Measurements from ENCODE around the gene UMAD1. TPM values are rescaled to one million over a fixed set of nuclear protein-coding genes. Genes with fewer than 3 reads are reported as not detected.
A peak's percentile ranks its signal among the peaks of the same experiment; 100 is the strongest.

UMAD1 gene
- total RNA-seq, 1 donor = 13.8 TPM

DNA sequence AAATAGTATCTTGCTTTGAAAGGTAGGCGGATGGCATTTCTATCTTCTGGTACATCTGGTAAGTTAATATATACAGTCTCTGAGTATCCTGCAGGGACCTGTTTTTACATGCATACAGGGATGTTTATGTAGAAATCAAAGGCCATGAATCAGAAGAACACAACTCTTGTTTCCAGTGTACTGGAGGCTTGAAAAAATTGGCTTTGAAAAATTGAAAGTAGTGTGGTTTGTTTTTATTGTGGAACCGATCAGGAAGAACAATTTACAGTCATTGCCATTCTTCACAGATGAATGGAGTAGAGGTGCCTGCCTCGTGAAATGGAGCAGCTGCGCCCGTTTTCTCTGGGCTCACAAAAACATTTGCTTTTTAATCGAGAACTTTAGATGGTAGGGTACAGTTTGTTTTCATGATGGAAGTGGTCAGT lies 131.9 kb downstream of the UMAD1 start:
- H3K4me3 ChIP-seq (ENCODE audit: low read depth, low read length) = no peak overlapping the region
- no peak for TF ChIP-seq CTCF (IDR thresholded peaks at IDR 0.05; ENCODE audit: insufficient read depth, low read depth, low read length)
- DNase-seq (ENCODE audit: low read depth) = no peak

- no peak overlapping the region for H3K4me3 ChIP-seq (ENCODE audit: low read depth, low read length)
- no peak for TF ChIP-seq CTCF (IDR thresholded peaks at IDR 0.05; ENCODE audit: insufficient read depth, low read depth, low read length)
- DNase-seq (ENCODE audit: low read depth) = no peak
Observed at GRCh38 chr7:7773334-7774309, 133.1 kb downstream of the UMAD1 start.

DNA sequence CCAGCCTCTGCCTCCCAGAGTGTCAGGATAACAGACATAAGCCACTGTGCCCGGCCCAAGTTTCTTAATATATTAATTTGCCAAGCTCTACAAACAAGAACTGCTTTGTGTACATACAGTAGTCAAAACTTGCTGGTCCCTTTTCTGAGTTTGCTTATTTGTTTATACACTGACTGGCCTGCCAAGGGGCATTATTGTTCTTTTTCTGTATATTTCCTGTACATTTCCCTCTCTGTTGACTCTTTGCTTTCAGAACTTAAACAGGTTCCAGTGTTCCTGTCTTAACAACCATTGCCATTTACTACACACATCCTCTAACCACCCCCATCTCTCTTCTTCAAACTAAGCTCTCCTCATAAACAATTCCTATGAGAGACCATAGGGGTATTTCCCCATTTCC lies 139.3 kb downstream of the UMAD1 start:
- no peak for TF ChIP-seq CTCF (IDR thresholded peaks at IDR 0.05; ENCODE audit: insufficient read depth, low read depth, low read length)
- no peak overlapping the region for H3K4me3 ChIP-seq (ENCODE audit: low read depth, low read length)
- no peak for DNase-seq (ENCODE audit: low read depth)

DNA sequence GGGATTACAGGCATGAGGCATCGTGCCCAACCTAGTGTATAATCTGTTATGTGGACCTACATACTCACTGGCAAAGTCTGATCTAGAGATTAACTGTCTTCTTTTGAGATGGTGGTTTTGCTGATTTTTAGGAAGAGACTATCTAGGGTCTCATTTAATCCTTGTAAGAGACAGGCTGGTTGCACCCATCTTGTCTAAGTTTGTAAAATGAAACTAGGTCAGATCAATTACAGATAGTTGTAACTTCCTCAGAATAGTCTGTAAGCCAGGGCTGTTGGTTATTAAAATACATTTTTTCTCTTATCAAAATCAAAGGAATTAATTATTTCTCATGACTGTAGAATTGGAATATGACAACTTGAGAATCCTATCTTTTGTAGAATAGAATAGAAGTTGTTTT lies 142.4 kb downstream of the UMAD1 start:
- no peak for TF ChIP-seq CTCF (IDR thresholded peaks at IDR 0.05; ENCODE audit: insufficient read depth, low read depth, low read length)
- no peak overlapping the region for H3K4me3 ChIP-seq (ENCODE audit: low read depth, low read length)
- DNase-seq (ENCODE audit: low read depth) = no peak

- DNase-seq (ENCODE audit: low read depth) = no peak
- TF ChIP-seq CTCF (IDR thresholded peaks at IDR 0.05; ENCODE audit: insufficient read depth, low read depth, low read length) = no peak
- no peak overlapping the region for H3K4me3 ChIP-seq (ENCODE audit: low read depth, low read length)
Observed at GRCh38 chr7:7785344-7785973, 144.9 kb downstream of the UMAD1 start.

DNA sequence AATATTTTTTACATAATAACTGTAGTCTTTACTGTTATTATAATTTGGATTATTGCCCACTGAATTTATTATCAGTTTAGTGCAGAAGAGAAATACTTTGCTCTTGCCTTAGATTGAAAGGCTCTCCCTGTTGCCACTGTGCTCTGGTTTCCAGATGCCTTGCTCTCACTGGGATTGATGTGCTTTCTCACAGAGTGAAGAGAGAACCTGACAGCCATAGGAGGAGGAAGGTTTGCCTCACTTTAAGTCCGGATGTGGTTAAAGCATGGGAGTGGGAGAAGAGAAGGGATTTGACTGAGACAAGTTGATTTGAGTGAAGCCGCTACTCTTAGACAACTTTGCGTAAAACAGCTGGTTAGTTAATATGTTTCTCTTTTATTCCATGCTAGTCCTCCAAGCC lies 146.0 kb downstream of the UMAD1 start:
- DNase-seq (ENCODE audit: low read depth) = peak; percentile 68
- no peak for TF ChIP-seq CTCF (IDR thresholded peaks at IDR 0.05; ENCODE audit: insufficient read depth, low read depth, low read length)
- no peak overlapping the region for H3K4me3 ChIP-seq (ENCODE audit: low read depth, low read length)
